Central memory CD8-positive, alpha-beta T cell (primary cell): ENCODE results near the gene KRTAP4-9.
A peak's percentile ranks its signal among the peaks of the same experiment; 100 is the strongest.
"Not testable (repeated sequence)": the region's sequence is repeated elsewhere in the genome, so short reads cannot be mapped to it uniquely, and the experiment has no call there.

Experiments
- ATAC-seq: fragments of 150-1000 bp; cut with Tn5 transposase; replicated peaks from 2 replicates; pipeline ENCODE4 v1.10.0; 2022; ENCODE audit warnings: mild to moderate bottlenecking, moderate FRiP score, moderate number of reproducible peaks; ENCODE audit not compliant: poor library complexity, severe bottlenecking; ENCODE audit errors: extremely low read depth
- DNase-seq, 2 donors: peaks; one replicate each; pipeline ENCODE4 v3.0.0; 2021; ENCODE audit warnings: low spot score in 2 of 2
- H3K27ac Mint-ChIP-seq: one replicate; pipeline ENCODE4 v1.8.0; 2022; ENCODE audit warnings: low read depth, mild to moderate bottlenecking, moderate library complexity, mixed read lengths
- H3K27me3 Mint-ChIP-seq: one replicate; pipeline ENCODE4 v1.8.0; 2022; ENCODE audit warnings: mixed read lengths
- H3K36me3 Mint-ChIP-seq: one replicate; pipeline ENCODE4 v1.8.0; 2022; ENCODE audit warnings: mild to moderate bottlenecking, moderate library complexity, mixed read lengths; ENCODE audit not compliant: insufficient read depth
- H3K4me1 Mint-ChIP-seq: one replicate; pipeline ENCODE4 v1.8.0; 2022; ENCODE audit warnings: mixed read lengths
- H3K4me3 Mint-ChIP-seq: one replicate; pipeline ENCODE4 v1.8.0; 2022; ENCODE audit warnings: mild to moderate bottlenecking, moderate library complexity, mixed read lengths
- H3K9me3 Mint-ChIP-seq: one replicate; pipeline ENCODE4 v1.8.0; 2022; ENCODE audit warnings: mixed read lengths

KRTAP4-9 gene

DNA sequence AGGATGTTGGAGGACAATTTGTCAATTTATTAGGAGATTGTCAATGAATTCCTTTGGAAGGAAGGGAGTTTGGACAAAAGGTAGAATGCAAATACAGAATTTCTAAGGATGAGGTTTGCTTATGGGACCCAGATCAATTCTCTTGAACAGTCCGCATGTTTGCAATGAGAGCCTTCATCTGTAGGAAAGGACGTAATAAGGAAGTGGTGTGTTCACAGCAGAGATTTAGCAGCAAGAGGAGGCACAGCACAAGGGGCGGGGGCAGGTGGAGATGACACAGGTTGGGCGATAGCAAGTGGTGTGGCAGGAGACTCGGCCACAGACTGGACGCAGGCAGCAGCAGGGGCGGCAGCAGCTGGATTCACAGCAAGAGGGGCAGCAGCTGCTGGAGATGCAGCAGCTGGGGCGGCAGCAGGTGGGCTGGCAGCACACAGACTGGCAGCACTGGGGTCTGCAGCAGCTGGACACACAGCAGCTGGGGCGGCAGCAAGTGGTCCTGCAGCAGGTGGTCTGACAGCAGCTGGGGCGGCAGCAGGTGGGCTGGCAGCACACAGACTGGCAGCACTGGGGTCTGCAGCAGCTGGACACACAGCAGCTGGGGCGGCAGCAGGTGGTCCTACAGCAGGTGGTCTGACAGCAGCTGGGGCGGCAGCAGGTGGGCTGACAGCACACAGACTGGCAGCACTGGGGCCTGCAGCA, 18.3 kb downstream of the KRTAP4-9 start:
- not testable (repeated sequence) for H3K36me3 Mint-ChIP-seq, H3K9me3 Mint-ChIP-seq, H3K27ac Mint-ChIP-seq, DNase-seq, H3K27me3 Mint-ChIP-seq, ATAC-seq
- Mint-ChIP-seq H3K4me1 (peaks cover 54% of the 10 kb centered on the region), H3K4me3 (peak overlapping the region; percentile 57)

DNA sequence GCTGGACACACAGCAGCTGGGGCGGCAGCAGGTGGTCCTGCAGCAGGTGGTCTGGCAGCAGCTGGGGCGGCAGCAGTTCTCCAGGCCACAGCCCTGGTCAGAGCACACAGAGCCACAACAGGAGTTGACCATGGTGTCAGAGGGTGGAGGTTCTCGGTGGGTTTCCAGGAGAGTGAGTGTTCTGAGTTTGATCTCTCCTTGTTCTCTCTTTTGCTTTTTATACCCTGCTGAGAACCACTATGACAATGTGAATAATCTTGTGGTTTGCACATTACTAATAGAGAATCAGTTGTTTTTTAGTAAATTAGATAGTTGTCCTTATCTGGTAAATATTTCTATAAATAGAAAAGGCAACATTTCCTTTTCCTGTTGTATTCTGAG, 18.8 kb downstream of the KRTAP4-9 start, which contains the start of gene KRTAP4-12:
KRTAP4-12 (minus strand) TSS at position 192 of the 381 bp plus-strand sequence; CDS start at position 132, 60 bp downstream.
- DNase-seq, H3K27me3 Mint-ChIP-seq, H3K9me3 Mint-ChIP-seq, H3K36me3 Mint-ChIP-seq, H3K27ac Mint-ChIP-seq, ATAC-seq: not testable (repeated sequence)
- peaks cover 60% of the 10 kb centered on the region for H3K4me1 Mint-ChIP-seq
- peak within 1 kb of the TSS; percentile 57 for H3K4me3 Mint-ChIP-seq

DNA sequence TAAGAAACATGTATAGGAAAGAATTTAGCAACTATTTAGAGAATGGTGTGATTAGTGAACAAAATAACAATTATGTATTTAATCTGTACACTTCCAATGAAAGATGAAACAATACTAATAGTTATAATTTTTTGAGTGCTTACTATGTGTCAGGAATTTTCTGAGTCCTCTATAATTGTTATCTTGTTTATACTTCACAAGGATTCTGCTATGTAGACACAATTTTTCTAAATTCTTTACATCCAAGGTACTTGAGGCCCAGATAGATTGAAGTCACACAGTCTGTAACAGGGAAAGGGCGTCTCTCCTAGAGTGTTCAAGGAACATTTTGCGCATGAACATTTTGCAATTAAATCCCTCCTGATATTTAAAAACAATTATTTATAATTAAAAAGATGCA, 19.9 kb downstream of the KRTAP4-9 start:
- Mint-ChIP-seq H3K9me3 (no peaks in the 10 kb centered on the region), H3K36me3 (peaks cover 5% of the 10 kb centered on the region), H3K4me3 (peak overlapping the region; percentile 36), H3K27me3 (no peaks in the 10 kb centered on the region), H3K27ac (no peak overlapping the region), H3K4me1 (peaks cover 61% of the 10 kb centered on the region)
- DNase-seq (no peak), ATAC-seq (no peak)

DNA sequence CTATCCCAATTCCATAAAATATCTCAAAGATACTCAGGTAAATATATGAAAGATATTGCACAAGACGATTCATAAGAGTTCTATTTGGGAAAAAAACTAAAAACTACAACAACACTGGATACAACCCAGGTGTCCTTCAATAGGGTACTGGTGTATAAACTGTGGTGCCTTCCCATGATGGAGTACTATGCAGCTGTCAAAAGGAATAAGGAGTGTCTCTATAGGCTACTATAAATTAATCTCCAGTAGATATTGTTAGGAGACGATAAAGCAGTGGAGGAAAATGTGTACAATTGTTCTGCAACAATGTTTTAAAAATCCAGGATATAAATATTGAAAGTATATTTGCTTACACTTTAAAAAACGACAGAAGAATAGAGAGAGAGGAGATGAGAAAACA, 21.2 kb downstream of the KRTAP4-9 start:
- Mint-ChIP-seq H3K27me3 (no peaks in the 10 kb centered on the region), H3K4me3 (no peak overlapping the region), H3K9me3 (no peaks in the 10 kb centered on the region), H3K4me1 (peaks cover 63% of the 10 kb centered on the region), H3K27ac (no peak overlapping the region), H3K36me3 (peaks cover 5% of the 10 kb centered on the region)
- no peak for DNase-seq
- no peak for ATAC-seq

DNA sequence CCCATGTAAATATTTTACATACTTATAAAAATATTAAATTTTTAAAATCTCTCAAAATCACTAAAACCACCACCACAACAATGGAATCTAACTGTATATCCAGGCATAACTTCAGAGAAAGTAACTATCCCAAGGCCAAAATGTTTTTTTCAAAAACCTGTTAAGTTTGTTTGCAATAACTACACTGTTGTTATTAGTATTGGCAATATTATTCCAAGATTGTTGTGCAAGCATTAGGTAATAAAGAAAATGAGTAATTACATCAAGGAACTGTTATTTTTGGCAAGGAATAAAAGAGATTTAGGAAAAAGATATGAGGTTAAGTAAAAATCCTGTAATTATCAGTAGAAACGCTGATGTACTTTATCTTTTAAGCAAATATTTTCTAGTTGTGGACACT, 22.2 kb downstream of the KRTAP4-9 start:
- no peak for ATAC-seq
- Mint-ChIP-seq H3K9me3 (no peaks in the 10 kb centered on the region), H3K36me3 (peaks cover 5% of the 10 kb centered on the region), H3K27ac (no peak overlapping the region), H3K27me3 (no peaks in the 10 kb centered on the region), H3K4me1 (peaks cover 72% of the 10 kb centered on the region), H3K4me3 (no peak overlapping the region)
- DNase-seq, result no peak

DNA sequence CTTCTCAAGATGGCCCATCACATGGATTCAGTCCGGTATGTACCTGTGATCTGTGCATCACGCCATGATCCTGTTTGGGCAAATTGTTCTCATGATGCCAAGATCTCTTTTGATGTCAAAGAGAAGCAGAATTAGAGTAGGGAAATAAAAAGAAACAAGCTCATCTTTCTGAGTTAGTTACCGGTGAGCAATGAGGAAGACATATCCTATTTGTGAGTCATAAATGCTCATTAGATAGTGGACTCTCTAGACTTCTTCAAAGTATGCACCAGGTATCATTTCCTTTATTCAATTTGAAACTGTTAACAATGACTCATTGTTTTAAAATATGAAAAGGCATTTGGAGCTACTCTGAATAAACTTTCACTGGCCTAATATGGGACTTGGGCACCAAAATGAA, 26.8 kb downstream of the KRTAP4-9 start:
- no peaks in the 10 kb centered on the region for H3K27me3 Mint-ChIP-seq
- DNase-seq (no peak), ATAC-seq (no peak)
- H3K4me1 Mint-ChIP-seq, result peaks cover 36% of the 10 kb centered on the region
- no peak overlapping the region for H3K4me3 Mint-ChIP-seq
- H3K9me3 Mint-ChIP-seq, result no peaks in the 10 kb centered on the region
- H3K36me3 Mint-ChIP-seq, result no peaks in the 10 kb centered on the region
- no peak overlapping the region for H3K27ac Mint-ChIP-seq

DNA sequence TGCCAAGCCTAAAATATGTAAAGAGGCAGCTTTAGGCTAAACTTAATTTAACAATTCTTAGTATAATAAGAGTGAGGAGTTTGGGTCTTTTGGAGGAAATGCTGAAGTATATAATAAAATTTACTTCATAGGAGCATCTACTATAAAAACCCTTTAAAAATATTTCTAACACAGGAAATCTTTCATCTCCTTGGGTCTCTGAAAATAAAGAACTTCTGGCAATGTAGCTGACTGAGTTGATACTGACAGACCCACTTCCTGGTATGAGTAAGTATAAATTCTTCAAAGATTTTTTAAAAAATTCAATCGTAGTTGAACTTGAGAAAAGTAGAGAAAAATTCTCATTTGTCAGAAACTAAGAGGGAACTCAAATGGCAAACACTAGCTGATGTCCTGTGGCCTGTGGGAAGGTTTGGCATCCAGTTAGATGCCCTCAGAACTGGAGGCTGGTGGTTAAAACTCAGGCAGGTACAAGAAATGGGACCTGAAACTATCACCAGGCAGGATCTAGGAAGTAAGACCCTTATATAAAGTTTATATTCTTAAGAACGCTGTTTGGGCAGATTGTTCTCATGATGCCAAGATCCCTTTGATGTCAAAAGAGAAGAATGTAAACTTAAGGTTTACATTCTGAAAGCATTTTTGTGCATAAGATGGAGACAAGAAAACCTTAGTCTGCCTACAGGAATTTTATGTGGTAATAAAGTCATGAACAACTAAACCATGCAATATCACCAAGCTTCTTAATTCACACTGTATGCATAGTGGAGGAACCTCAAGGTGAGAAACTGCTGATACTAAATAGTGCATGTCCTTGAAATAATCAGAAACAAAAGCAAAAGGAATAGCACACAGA, 28.9 kb downstream of the KRTAP4-9 start:
- DNase-seq (no peak), ATAC-seq (peak; percentile 76)
- H3K36me3 Mint-ChIP-seq, result no peaks in the 10 kb centered on the region
- no peaks in the 10 kb centered on the region for H3K9me3 Mint-ChIP-seq
- H3K4me3 Mint-ChIP-seq, result peak overlapping the region; percentile 16
- H3K4me1 Mint-ChIP-seq, result peaks cover 25% of the 10 kb centered on the region
- peak overlapping the region; percentile 41 for H3K27ac Mint-ChIP-seq
- H3K27me3 Mint-ChIP-seq, result no peaks in the 10 kb centered on the region

DNA sequence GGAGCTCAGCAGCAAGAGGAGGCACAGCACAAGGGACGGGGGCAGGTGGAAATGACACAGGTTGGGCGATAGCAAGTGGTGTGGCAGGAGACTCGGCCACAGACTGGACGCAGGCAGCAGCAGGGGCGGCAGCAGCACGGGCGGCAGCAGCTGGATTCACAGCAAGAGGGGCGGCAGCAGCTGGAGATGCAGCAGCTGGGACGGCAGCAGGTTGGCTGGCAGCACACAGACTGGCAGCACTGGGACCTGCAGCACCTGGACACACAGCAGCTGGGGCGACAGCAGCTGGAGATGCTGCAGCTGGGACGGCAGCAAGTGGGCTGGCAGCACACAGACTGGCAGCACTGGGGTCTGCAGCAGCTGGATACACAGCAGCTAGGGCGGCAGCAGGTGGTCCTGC, 34.7 kb downstream of the KRTAP4-9 start:
- ATAC-seq, H3K4me1 Mint-ChIP-seq, H3K4me3 Mint-ChIP-seq, H3K27ac Mint-ChIP-seq, H3K36me3 Mint-ChIP-seq, H3K27me3 Mint-ChIP-seq, DNase-seq: not testable (repeated sequence)
- peaks cover 25% of the 10 kb centered on the region for H3K9me3 Mint-ChIP-seq

DNA sequence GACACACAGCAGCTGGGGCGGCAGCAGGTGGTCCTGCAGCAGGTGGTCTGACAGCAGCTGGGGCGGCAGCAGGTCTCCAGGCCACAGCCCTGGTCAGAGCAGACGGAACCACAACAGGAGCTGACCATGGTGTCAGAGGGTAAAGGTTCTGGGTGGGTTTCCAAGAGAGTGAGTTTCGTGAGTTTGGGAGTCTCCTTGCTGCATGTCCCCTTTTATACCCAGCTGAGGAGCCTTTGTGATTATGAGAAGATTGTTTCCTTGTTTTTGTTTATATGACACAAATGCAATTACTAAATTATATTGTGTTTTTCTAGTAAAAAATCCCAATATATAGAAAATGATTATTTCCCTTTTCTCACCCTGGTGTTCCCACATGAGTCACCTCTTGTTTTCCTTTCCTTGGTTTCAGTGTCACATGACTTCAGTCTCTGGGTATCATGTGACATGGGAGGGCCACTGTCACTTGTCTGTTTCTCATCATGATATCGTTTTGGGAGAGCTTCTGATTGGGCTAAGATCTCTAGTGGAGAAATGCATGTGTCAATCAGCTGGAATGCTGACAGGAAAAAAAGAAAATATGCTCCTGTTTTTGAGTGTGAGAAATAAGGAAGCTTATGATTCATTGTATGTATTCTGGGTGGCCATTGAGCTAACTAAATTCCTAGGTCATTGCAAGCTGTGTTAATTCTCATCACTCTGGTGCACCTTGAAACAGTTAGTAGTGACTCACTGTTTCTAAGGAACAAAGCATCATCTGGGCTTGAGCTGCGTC, 35.4 kb downstream of the KRTAP4-9 start, which contains the start of gene KRTAP4-6:
KRTAP4-6 (minus strand) TSS at position 185 of the 772 bp plus-strand sequence; CDS start at position 128, 57 bp downstream.
- ATAC-seq (no peak), DNase-seq (no peak)
- H3K4me3 Mint-ChIP-seq, result no peak within 1 kb of the TSS
- peaks cover 25% of the 10 kb centered on the region for H3K9me3 Mint-ChIP-seq
- H3K27me3 Mint-ChIP-seq, result peaks cover 7% of the 10 kb centered on the region
- no peaks in the 10 kb centered on the region for H3K4me1 Mint-ChIP-seq
- no peaks in the 10 kb centered on the region for H3K36me3 Mint-ChIP-seq
- H3K27ac Mint-ChIP-seq, result no peak within 1 kb of the TSS

DNA sequence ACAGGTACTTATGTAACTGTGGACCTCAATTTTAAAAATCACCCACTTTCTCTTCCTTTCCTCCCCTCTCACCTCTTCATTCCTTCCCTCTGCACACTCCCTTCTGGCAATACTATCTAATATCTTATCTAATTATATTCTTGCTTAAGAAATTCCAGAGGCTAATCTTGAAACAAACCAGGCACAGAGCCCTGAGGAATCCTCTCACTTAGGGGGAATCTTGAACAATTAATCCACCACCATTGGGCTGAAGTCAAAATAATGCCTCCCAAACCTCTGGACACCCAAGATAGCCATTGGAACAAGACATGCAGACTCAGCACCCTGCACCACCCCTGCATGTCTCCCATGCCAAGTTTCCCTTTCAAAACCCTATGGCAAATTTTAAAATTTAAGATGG, 36.2 kb downstream of the KRTAP4-9 start:
- DNase-seq, result no peak
- no peak for ATAC-seq
- H3K4me3 Mint-ChIP-seq, result no peak overlapping the region
- no peaks in the 10 kb centered on the region for H3K36me3 Mint-ChIP-seq
- H3K27ac Mint-ChIP-seq, result no peak overlapping the region
- H3K4me1 Mint-ChIP-seq, result no peaks in the 10 kb centered on the region
- peaks cover 25% of the 10 kb centered on the region for H3K9me3 Mint-ChIP-seq
- peaks cover 7% of the 10 kb centered on the region for H3K27me3 Mint-ChIP-seq

DNA sequence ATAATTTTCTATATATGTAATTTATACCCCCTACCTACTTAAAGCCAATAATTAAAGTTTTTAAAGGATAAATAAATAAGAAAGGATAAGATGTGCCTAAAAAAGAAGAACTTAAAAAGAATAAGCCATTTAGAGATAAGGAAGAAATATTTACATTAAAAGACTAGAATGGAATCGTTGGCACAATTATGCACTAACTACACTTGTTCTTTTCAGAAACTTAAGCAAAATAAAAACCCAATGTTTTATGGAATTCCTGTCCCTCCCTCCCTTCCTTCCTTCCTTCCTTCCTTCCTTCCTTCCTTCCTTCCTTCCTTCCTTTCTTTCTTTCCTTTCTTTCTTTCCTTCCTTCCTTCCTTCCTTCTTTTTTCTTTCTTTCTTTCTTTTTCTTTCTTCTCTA, 39.7 kb downstream of the KRTAP4-9 start:
- H3K27me3 Mint-ChIP-seq, result peaks cover 17% of the 10 kb centered on the region
- DNase-seq (no peak), ATAC-seq (no peak)
- H3K27ac Mint-ChIP-seq, result no peak overlapping the region
- no peaks in the 10 kb centered on the region for H3K36me3 Mint-ChIP-seq
- no peak overlapping the region for H3K4me3 Mint-ChIP-seq
- peaks cover 21% of the 10 kb centered on the region for H3K9me3 Mint-ChIP-seq
- H3K4me1 Mint-ChIP-seq, result no peaks in the 10 kb centered on the region

DNA sequence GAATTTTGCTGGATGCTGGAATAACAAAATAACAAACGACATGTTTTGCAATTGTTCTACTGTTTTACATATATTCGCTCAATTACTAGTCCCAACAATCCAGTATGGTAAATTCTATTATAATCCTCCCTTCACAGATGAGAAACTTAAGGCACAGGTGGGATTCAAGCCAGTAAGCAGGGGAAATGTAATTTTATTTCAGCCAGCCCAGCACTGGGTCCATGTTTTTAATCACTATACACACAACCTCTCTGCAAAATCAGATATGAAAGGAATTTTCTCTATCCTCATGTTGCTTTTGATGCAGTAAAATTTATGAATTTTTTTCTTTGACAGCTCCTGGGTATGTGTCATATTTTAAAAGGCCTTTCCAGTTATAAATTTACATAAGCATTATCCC, 40.1 kb downstream of the KRTAP4-9 start:
- no peak for DNase-seq
- no peak overlapping the region for H3K4me3 Mint-ChIP-seq
- no peaks in the 10 kb centered on the region for H3K36me3 Mint-ChIP-seq

More for the DNA sequence above, 40.1 kb downstream of the KRTAP4-9 start:
- Mint-ChIP-seq H3K9me3 (peaks cover 20% of the 10 kb centered on the region), H3K27me3 (peaks cover 17% of the 10 kb centered on the region), H3K4me1 (no peaks in the 10 kb centered on the region), H3K27ac (no peak overlapping the region)
- no peak for ATAC-seq
